ENCODE results near the gene MTMR2.

- TF ChIP-seq CTCF (conservative IDR thresholded peaks at IDR 0.05 in 1 of 2, IDR thresholded peaks at IDR 0.05 in 1 of 2; ENCODE audit: low read depth in 1 of 2, low read length in 2 of 2) (no peak), EZH2 (IDR thresholded peaks at IDR 0.05; ENCODE audit: low read length, missing control alignments) (no peak)
These were observed 13.5 kb upstream of the MTMR2 start for GRCh38 chr11:95937358-95937757.

All from fibroblast of lung (primary cell).